Muscle layer of duodenum (tissue), 2 donors: Measurements from ENCODE around the gene SRPK1.
"Not testable (repeated sequence)": the region's sequence is repeated elsewhere in the genome, so short reads cannot be mapped to it uniquely, and the experiment has no call there.

Experiments
- H3K27ac ChIP-seq: one replicate; pipeline ENCODE4 v1.7.0; 2013; ENCODE audit warnings: mild to moderate bottlenecking, low read length
- H3K27me3 ChIP-seq: one replicate; pipeline ENCODE4 v1.7.0; 2013; ENCODE audit warnings: low read depth, mild to moderate bottlenecking, control low read depth, low read length
- H3K36me3 ChIP-seq, 2 donors: one replicate each; pipeline ENCODE4 v1.7.0; 2013; ENCODE audit warnings: low read length in 2 of 2, control low read depth in 1 of 2, mild to moderate bottlenecking in 1 of 2; ENCODE audit not compliant: insufficient read depth in 2 of 2, control insufficient read depth in 1 of 2
- H3K4me1 ChIP-seq, 2 donors: one replicate each; pipeline ENCODE4 v1.7.0; 2013; ENCODE audit warnings: low read length in 2 of 2, mild to moderate bottlenecking in 2 of 2, control low read depth in 1 of 2, moderate library complexity in 1 of 2; ENCODE audit not compliant: insufficient read depth in 2 of 2, control insufficient read depth in 1 of 2
- H3K4me3 ChIP-seq, 2 donors: one replicate each; pipeline ENCODE4 v1.7.0; 2013; ENCODE audit warnings: low read length in 2 of 2, low read depth in 1 of 2, mild to moderate bottlenecking in 1 of 2
- H3K9me3 ChIP-seq, 2 donors: one replicate each; pipeline ENCODE4 v1.7.0; 2013; ENCODE audit warnings: low read length in 2 of 2, control low read depth in 1 of 2, mild to moderate bottlenecking in 1 of 2; ENCODE audit not compliant: control insufficient read depth in 1 of 2
- donor health status: healthy.

The SRPK1 gene

DNA sequence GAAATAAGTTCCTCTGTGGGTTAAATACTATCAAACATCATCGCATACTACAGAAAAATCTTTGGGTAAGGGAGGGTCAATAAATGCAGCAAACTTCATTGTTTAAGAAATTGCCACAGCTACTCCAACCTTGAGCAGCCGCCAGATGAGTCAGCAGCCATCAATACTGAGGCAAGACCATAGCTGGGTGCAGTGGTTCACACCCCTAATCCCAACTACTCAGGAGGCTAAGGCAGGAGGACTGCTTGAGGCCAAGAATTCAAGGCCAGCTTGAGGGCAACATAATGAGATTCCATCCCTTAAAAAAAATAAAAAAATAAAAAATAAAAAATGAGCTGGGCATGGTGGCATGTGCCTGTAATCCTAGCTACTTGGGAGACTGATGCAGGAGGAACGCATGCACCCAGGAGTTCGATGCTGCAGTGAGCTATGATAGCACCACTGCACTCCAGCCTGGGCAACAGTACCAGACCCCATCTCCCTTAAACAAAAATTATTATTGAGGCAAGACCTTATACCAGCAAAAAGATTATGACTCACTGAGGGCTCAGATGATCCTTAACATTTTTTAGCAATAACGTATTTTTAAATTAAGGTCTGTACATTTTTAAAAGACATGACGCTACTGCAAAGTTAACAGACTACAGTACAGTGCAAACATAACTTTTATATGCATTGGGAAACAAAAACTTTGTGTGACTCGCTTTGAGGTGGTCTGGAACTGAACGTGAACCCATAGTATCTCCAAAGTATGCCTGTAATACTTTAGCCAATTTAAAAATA is 8.8 kb downstream of the SRPK1 start:
- Histone ChIP-seq H3K9me3 (no peaks in the 10 kb centered on the region), H3K27ac (no peak overlapping the region), H3K27me3 (no peaks in the 10 kb centered on the region), H3K4me1 (no peaks in the 10 kb centered on the region), H3K36me3 (peaks cover 4 to 5% of the 10 kb centered on the region in 2 donors), H3K4me3 (no peak overlapping the region)

DNA sequence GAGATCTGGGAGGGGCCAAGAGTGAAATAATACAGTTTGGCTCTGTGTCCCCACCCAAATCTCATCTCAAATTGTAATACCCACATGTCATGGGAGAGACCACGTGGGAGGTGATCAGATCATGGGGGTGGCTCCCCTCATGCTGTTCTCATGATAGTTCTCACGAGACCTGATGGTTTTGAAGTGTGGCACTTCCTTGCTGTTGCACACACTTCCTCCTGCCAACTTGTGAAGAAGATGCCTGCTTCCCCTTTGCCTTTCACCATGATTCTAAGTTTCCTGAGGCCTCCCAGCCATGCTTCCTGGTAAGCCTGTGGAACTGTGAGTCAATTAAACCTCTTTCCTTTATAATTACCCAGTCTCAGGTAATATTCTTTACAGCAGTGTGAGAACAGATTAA is 11.3 kb downstream of the SRPK1 start:
- not testable (repeated sequence) for H3K4me1 ChIP-seq, H3K9me3 ChIP-seq, H3K36me3 ChIP-seq, H3K4me3 ChIP-seq, H3K27me3 ChIP-seq, H3K27ac ChIP-seq

DNA sequence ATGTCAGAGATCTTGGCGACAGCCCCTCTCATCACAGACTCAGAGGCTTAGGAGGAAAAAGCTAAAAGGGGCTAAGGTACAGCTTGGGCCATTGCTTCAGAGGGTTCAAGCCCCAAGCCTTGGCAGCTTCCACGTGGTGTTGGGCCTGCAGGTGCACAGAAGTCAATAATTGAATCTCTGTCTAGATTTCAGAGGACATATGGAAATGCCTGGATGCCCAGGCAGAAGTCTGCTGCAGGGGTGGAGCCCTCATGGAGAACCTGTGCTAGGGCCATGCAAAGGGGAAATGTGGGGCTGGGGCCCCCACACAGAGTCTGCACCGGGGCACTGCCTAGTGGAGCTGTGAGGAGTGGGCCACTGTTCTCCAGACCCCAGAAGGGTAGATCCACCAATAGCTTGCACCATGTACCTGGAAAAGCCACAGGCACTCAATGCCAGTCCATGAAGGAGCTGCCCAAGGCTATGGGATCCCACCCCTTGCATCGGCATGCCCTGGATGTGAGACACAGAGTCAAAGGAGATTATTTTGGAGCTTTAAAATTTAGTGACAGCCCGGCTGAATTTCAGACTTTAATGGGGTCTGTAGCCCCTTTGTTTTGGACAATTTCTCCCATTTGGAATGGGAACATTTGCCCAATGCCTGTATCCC is 12.0 kb downstream of the SRPK1 start:
- not testable (repeated sequence) for H3K4me3 ChIP-seq, H3K27ac ChIP-seq, H3K36me3 ChIP-seq, H3K4me1 ChIP-seq, H3K9me3 ChIP-seq, H3K27me3 ChIP-seq

DNA sequence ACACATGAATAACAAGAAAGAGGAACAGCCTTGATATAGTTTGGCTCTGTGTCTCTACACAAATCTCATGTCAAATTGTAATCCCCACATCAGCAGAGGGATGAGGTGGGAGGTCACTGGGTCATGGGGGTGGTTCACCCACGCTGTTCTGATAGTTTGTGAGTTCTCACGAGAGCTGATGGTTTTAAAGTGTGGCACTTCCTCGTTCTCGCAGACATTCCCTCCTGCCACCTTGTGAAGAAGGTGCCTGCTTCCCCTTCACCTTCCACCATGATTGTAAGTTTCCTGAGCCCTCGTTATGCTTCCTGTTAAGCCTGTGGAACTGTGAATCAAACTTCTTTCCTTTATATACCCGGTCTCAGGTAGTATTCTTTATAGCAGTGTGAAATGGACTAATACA is 13.1 kb downstream of the SRPK1 start:
- no peaks in the 10 kb centered on the region for H3K27me3 ChIP-seq
- H3K27ac ChIP-seq = no peak overlapping the region
- no peaks in the 10 kb centered on the region for H3K9me3 ChIP-seq
- peaks cover 4 to 10% of the 10 kb centered on the region in 2 donors for H3K36me3 ChIP-seq
- no peak overlapping the region for H3K4me3 ChIP-seq
- H3K4me1 ChIP-seq = no peaks in the 10 kb centered on the region

DNA sequence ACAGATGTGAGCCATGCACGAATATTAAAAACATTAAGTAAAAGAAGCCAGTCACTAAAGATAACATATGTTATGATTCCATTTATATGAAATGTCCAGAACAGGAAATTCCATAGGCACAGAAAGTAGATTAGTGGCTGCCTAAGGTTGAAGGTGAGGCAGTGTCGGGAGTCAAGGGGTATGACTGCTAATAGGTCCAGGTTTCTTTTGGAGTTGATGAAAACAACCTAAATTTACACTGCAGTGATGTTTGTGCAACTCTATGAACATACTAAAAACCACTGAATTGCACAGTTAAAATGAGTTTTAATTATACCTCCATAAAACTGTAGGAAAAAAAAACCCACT is 14.4 kb downstream of the SRPK1 start:
- no peak overlapping the region for H3K27ac ChIP-seq

DNA sequence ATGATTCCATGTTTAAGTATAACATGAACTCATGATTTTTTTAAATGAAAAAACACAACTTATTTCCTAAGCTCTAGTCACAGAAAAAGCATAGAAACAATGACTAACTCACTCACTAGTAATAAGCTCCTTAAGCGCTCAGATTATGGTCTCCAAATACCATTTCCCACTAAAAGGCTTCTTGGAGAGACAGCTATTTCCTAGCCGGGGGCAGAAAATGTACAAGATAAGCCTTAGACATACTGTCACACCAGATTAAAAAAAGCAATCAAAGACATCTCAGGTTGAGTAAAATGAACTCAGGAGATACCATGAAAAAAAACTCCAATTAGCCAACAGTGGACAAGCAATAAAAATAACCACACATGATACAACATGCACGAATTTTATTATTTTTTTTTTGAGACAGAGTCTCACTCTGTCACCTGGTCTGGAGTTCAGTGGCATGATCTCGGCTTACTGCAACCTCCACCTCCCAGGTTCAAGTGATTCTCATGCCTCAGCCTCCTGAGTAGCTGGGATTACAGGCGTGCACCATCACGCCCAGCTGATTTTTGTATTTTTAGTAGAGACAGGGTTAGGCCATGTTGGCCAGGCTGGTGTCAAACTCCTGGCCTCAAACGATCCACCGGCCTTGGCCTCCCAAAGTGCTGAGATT is 14.9 kb downstream of the SRPK1 start:
- Histone ChIP-seq H3K9me3 (no peaks in the 10 kb centered on the region), H3K27me3 (no peaks in the 10 kb centered on the region), H3K36me3 (peaks cover 1 to 5% of the 10 kb centered on the region in 2 donors), H3K27ac (no peak overlapping the region), H3K4me1 (no peaks in the 10 kb centered on the region), H3K4me3 (no peak overlapping the region)

More for the DNA sequence above, 14.4 kb downstream of the SRPK1 start:
- peaks cover 4 to 5% of the 10 kb centered on the region in 2 donors for H3K36me3 ChIP-seq
- no peaks in the 10 kb centered on the region for H3K9me3 ChIP-seq
- no peak overlapping the region for H3K4me3 ChIP-seq
- no peaks in the 10 kb centered on the region for H3K27me3 ChIP-seq
- no peaks in the 10 kb centered on the region for H3K4me1 ChIP-seq

DNA sequence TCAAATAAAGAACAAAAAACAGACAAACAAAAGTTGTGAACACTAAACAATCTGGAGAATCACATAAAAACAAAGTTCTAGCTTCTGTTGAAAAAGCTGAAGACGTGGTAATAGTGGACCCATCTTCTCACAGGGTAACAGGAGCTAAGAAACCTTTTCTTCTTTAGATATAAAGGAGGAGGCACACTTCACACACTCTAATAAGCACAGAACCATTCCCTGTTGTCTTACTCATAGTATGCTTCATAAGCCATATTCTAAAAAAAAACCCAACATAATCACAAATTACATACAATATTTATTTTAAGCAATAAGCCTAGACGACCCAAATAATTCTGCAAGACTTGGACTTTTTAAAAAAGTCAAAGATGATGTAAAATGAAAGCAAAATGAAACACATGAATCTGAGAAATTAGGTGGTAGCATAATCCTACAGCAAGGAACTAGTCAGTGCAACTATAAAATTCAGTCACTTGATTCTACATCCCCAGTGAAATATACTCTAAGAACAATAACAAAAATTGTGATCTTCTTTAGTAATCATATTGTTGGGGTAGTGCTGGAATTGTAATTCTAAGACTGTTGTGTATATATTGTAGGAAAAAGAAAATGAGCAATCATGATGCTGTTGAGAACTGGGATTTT is 15.6 kb downstream of the SRPK1 start:
- no peaks in the 10 kb centered on the region for H3K27me3 ChIP-seq
- H3K9me3 ChIP-seq = no peaks in the 10 kb centered on the region
- peaks cover 0 to 7% of the 10 kb centered on the region in 2 donors for H3K36me3 ChIP-seq
- no peak overlapping the region for H3K4me3 ChIP-seq
- H3K4me1 ChIP-seq = no peaks in the 10 kb centered on the region
- no peak overlapping the region for H3K27ac ChIP-seq

DNA sequence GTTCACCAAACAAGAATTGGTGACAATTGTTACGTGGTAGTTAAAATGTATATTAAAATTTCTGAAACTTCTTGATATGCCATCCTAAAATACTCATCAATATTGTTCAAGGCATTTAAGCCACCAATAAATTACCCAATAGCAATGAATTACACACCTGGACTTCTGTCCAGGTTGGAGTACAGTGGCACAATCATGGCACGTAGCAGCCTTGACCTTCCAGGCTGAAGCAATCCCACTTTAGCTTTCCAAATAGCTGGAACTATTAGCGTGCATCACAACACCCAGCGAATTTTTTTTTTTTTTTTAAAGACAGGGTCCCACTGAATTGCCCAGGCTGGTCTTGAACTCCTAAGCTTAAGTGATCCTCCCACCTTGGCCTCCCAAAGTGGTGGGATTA is 17.2 kb downstream of the SRPK1 start:
- Histone ChIP-seq H3K27ac (no peak overlapping the region), H3K9me3 (no peaks in the 10 kb centered on the region), H3K4me1 (no peaks in the 10 kb centered on the region), H3K36me3 (peaks cover 0 to 8% of the 10 kb centered on the region in 2 donors), H3K27me3 (no peaks in the 10 kb centered on the region), H3K4me3 (no peak overlapping the region)

DNA sequence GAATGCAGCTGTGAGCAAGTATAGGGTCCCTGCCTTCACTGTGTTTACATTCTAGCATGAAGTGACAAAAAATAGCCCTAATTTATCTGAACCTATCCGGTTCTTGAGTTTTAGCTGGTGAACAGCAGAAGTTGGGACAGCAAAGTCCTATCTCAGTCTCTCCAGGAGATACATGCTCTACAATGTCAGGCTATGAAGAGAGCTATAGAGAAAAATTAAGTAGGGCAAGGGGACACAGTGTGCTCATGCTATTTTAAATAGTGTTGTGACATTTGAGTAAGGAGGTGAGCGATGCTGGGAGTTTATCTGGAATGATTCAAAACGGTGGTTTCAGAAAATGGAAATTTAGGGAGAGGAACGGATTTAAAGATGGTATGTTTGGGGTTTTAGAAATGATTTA is 20.4 kb downstream of the SRPK1 start:
- Histone ChIP-seq H3K4me1 (no peaks in the 10 kb centered on the region), H3K4me3 (no peak overlapping the region), H3K9me3 (no peaks in the 10 kb centered on the region), H3K27ac (no peak overlapping the region), H3K36me3 (peaks cover 0 to 8% of the 10 kb centered on the region in 2 donors), H3K27me3 (no peaks in the 10 kb centered on the region)

DNA sequence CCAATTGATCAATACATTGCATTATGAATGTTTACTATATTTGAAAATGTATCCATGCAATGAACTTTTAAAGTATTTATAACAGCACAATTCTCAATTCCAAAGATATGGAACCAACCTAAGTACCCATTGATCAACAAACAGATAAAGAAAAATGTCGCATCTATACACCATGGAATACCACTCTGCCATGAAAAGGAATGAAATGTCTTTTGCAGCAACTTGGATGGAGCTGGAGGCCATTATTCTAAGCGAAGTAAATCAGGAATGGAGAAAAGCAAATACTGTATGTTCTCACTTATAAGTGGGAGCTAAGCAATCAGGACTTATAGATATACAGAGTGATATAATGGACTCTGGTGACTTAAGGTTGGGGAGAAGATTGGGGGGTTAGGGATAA is 22.9 kb downstream of the SRPK1 start:
- no peak overlapping the region for H3K4me3 ChIP-seq
- no peaks in the 10 kb centered on the region for H3K4me1 ChIP-seq
- H3K36me3 ChIP-seq = peaks cover 0 to 3% of the 10 kb centered on the region in 2 donors
- H3K9me3 ChIP-seq = no peaks in the 10 kb centered on the region
- no peak overlapping the region for H3K27ac ChIP-seq
- H3K27me3 ChIP-seq = no peaks in the 10 kb centered on the region

DNA sequence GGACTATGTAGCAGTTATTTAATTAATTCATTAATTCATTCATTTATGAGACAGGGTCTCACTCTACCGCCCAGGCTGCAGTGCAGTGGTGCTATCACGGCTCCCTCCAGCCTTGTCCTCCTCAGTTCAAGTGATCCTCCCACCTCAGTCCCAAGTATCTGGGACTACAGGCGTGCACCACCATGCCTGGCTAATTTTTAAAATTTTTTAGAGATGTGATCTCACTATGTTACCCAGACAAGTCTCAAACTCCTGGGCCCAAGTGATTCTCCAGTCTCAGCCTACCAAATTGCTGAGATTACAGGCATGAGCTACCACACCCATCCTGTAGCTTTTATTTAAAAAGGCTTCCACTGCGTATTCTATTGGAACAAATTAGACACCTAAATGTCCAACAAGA is 23.4 kb downstream of the SRPK1 start:
- Histone ChIP-seq H3K27me3 (no peaks in the 10 kb centered on the region), H3K36me3 (peaks cover 0 to 3% of the 10 kb centered on the region in 2 donors), H3K27ac (no peak overlapping the region), H3K4me1 (no peaks in the 10 kb centered on the region), H3K4me3 (no peak overlapping the region), H3K9me3 (no peaks in the 10 kb centered on the region)
